HG03432 (cell line): ENCODE results near the gene DYNLT3.

Experiments
- ATAC-seq: cut with Tn5 transposase; IDR thresholded peaks from one replicate; pipeline ENCODE4 v1.9.1; 2021; ENCODE audit warnings: mild to moderate bottlenecking, moderate library complexity; ENCODE audit not compliant: unreplicated experiment

Gene DYNLT3

DNA sequence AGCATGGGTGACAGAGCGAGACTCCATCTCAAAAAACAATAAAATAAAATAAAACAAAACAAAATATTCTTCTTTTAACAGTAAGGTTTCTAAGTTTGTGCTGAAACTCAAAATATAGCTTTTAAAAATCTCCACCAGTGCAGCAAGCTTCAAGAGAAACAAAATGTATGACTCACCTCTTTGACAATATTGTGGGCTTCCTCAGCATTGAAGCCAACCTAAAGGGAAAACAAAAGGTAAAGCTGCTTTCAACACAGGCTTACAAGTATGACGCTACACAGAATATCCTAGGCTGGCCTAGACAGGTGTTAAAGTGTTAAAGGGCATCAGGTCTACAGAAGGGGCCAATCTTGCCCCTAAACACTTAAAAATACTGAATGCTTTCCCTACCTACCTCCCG, 1.2 kb downstream of the DYNLT3 start:
- ATAC-seq, result no peak

- no peak for ATAC-seq
Observed at GRCh38 chrX:37844622-37845021, 2.7 kb downstream of the DYNLT3 start.

- no peak for ATAC-seq
Observed at GRCh38 chrX:37840931-37841330, 6.4 kb downstream of the DYNLT3 start.

- ATAC-seq, result no peak
Observed at GRCh38 chrX:37834937-37835336, 12.4 kb downstream of the DYNLT3 start.

DNA sequence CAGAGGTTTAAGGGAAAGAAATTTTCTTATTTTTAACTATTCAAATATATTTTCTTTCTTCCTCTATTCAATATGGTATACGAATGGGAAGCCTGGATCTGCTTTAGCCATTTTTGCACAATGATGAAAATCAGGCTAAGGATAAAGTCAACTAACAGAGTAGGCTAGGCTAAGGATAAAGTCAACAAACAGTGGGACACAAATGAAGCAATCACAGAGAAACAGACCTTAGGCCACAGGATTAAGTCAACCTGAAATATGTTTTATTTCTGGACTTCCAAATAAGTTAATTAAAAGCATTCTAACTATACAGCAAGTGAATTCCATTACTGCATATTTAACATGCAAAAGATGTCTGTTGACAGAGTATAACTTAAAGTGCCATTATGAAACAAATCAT, 17.0 kb downstream of the DYNLT3 start:
- no peak for ATAC-seq

DNA sequence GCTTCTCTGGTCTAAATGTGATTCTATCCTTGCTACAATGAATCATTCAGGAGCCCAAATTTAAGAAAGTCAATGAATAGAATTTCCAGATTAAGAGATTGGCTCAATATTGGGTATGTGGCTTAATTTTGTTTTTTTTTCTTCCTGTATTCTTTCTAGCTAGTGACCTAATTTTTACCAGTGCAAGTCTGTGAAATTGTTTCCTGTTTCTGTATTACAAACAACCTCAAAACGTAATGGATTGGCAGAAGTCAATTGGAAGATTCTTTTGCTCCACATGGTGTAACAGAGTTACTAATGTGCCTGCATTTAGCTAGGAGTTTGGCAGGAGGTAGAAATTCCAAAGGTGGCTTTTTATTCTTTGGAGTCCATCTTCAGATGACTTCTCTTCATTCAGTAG, 17.6 kb downstream of the DYNLT3 start:
- ATAC-seq, result no peak

GRCh38 chrX:37825215-37825842, 22.0 kb downstream of the DYNLT3 start:
- ATAC-seq, result peak; percentile 86

GRCh38 chrX:37824491-37825214, 22.7 kb downstream of the DYNLT3 start:
- no peak for ATAC-seq

GRCh38 chrX:37820646-37821045, 26.7 kb downstream of the DYNLT3 start:
- no peak for ATAC-seq

DNA sequence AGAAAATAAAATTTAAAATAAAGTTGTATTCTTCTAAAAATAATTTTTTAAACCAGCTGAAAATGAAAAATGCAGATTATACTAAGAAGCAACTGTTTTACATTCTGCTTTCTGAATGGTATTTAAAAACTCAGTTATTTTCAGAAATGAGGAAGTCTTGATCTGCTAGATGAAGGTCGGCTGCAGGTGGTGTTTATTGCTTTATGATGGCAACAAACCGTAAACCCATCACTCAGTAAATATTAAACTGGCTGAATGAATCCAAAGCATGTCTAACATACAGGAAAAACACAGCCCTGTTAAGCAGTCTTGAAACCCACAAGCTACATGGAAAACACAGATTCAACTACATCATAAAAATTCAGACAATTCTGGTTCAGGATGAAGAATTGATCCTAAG, 29.3 kb downstream of the DYNLT3 start:
- ATAC-seq, result peak; percentile 49

GRCh38 chrX:37817579-37817978, 29.8 kb downstream of the DYNLT3 start:
- peak; percentile 43 for ATAC-seq

GRCh38 chrX:37817176-37817575, 30.2 kb downstream of the DYNLT3 start:
- ATAC-seq, result peak; percentile 17

- peak; percentile 24 for ATAC-seq
Observed at GRCh38 chrX:37816766-37817165, 30.6 kb downstream of the DYNLT3 start.

DNA sequence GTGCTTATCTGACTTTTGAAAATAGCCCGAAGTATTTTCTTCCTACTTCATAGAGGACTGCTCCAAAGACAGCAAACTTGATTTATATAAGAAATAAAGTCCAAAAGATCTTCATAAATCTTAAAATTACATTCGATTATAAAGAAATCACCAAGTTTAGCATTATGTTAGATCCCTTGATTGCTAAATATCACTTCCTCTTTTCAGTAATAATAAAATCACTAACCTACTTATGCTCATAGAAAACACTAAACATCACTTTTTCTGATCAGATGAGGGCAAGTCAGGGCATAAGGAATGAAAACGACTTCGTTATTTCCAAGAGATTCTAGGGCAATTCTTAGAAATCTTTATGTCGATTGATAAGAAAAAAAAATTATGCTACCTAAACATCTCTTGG, 32.0 kb downstream of the DYNLT3 start:
- ATAC-seq, result no peak

GRCh38 chrX:37813570-37813969, 33.8 kb downstream of the DYNLT3 start:
- ATAC-seq, result no peak

GRCh38 chrX:37812110-37812509, 35.3 kb downstream of the DYNLT3 start:
- ATAC-seq, result no peak

DNA sequence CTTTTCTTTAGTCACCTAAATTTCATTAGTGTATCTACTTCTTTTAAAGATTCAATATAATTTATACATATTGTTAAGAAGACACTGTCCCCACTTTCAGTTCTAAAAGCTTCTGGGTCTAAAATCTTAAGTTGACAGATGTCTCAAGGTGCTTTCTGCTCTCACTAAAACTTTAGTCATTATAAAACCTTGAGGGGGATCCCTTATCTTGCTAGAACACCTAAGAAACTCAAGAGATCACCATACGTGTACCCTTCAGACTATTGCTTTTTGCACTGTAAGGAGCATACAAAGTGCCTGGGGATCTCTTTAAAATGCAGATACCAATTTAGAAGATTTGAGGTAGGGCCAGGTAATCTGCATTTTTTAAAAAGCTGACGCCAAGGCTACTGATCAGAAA, 37.4 kb downstream of the DYNLT3 start:
- ATAC-seq, result no peak

- no peak for ATAC-seq
Observed at GRCh38 chrX:37803057-37803456, 44.3 kb downstream of the DYNLT3 start.

DNA sequence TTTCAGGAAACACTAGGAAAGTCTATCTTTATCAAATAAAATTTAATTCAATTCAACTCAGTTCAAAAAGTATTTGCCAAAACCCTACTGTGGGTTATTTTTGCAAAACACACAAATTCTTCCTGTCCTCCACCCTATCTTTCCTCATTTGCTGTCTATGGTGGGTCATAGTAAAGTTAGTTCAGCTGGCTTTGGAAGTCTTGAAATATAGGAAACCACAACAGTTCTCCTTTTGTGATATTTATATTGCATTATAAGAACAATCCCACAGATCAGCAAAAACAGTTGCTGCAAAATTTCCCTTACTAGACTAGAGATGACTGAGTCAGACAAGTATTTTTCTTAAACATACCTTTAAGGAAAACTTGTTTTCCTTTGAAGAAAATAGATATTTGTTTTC, 45.3 kb downstream of the DYNLT3 start:
- no peak for ATAC-seq

DNA sequence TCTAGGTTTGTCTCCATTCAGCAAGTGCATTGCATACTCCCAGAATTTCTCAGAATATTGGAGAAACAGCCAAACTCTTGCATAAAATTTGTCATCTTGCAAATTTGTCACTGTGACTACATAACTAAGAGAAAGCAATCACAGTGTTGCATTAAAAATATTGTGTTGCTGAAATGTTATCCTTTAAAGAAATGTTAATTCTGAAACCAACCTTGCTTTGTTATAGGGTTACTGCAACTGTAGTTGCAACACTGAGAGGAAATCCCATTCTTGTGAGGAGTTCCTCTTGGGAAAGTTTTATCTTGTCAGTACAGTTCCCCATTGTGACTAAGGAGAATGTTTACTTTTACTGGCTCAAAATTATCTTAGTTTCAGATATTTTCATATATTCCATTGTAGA, 46.7 kb downstream of the DYNLT3 start:
- ATAC-seq, result no peak

- no peak for ATAC-seq
Observed at GRCh38 chrX:37799936-37800335, 47.4 kb downstream of the DYNLT3 start.

- peak; percentile 91 for ATAC-seq
Observed at GRCh38 chrX:37796805-37797204, 50.6 kb downstream of the DYNLT3 start.

DNA sequence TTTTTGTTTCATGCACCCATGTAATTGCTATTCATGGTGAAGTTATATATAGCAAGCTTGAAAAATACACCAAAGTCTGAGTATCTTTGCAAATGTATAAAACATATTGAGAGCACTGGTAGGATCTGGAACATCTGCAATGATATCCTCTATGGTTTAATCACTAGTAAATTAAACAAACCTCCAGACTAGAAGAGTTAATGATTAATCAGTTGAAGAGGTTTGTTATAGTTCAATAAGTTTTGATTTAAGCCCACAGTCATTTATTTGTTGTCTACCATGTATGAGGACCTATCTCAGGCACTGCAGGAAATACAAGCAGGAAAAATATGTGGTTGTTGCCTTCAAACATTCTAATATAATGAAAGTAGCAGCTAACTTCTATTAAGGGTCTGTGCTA, 51.1 kb downstream of the DYNLT3 start:
- no peak for ATAC-seq
